Stimulated activated CD4-positive, alpha-beta T cell treated with anti-CD3 and anti-CD28 coated beads, Interleukin-15, amount 100 ng/mL, for 48 hours (primary cell): ENCODE measurements around the gene ZNF892.
"Not testable (repeated sequence)": the region's sequence is repeated elsewhere in the genome, so short reads cannot be mapped to it uniquely, and the experiment has no call there.

Source experiments
- DNase-seq, 2 donors: peaks; one replicate each; pipeline ENCODE4 v3.0.0-alpha.2; 2020; ENCODE audit warnings: low read depth in 2 of 2

Gene ZNF892

DNA sequence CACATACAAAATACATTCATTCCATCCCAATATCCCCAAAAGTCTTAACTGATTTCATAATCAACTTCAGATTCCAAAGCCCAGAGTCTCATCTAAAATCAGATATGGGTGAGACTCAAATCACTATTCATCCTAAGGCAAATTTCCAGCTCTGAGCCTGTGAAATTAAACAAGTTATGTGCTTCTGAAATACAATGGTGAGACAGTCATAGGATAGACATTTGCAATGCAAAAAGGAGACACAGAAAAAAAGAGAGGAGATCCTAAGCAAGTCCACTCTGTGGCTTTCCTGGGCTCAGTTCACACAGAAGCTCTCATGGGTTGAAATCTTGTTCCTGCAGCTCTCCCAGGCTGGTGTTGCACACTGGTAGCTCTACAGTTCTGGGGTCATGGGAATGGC is 18.3 kb downstream of the ZNF892 start:
- no peak for DNase-seq

DNA sequence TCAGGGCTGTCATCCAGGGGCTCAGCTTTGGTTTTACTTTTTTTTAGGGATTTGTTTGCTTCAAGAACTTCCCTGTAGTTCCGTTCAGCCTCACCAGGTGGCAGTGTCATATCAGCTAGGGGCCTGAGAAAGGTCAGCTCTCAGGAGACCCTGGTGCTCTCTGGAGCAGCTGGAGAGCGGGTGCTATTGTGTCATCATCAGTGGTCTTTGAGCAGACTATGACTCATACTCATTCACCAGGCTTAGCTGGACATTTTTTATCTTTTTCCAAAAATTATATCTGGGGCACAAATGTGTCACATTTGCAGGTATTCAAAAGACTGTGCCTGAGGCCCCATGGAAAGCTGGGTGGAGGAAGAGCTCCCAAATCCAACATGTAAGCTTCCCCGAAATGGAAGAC is 24.4 kb downstream of the ZNF892 start:
- DNase-seq = peak; percentile 6 to 18

DNA sequence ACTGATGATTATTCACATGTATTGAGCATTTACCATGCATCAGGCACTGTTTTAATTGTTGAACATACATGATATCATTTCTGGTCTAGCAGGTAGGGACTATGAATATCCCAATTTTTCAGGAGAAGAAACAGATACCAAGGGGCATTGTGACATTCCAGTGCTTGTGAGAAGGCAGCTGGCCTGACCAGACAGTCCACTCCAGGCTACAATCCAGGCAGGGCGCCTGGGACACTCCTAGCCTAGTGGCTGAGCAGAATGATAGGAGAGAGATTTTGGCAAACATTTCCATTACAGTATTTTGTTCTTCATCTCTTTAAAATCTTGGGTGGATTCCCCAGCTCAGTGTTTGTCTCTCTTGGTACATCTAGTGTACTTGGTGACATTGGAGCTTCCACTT is 24.9 kb downstream of the ZNF892 start:
- no peak for DNase-seq

DNA sequence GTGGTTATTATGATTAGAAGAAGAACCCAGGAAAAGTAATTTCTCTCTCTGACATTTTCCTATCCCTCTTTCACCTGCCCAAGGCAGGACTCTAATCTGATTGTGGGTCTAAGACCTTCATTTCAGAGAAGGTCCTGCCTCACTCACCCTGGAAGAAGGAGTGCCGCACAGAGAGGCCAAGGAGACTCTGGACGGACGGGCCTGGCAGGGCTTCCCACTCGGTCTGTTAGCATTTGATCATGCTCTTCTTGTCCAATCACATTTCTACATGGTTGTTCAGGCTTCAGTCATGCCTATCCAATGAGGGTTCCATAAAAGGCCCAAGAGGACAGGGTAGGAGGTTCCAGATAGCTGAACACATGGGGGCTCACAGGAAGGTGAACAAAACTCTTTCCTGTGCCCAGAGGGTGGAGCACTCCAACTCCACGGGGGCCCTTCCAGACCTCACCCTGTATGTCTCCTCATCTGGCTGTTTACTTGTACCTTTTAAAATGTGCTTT is 27.0 kb downstream of the ZNF892 start:
- DNase-seq = no peak

DNA sequence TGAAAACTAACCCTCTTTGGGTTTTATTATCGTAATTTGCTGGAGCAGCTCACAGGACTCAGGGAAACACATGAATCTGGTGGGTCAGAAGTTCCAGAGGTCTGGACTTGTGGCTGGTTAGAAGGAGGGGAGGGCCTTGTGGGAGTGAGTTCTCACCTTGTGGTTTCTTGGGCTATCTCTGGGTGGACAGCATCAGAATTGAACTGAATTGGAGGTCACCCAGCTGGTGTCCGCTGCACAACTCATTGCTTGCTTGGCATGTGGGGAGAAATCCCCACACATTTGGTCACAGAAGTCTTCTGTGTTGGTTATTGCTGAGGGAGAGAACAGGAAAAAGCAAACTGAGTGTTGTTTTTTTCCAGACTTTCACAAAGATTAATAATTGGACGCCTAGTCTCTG is 27.5 kb downstream of the ZNF892 start:
- DNase-seq = no peak

DNA sequence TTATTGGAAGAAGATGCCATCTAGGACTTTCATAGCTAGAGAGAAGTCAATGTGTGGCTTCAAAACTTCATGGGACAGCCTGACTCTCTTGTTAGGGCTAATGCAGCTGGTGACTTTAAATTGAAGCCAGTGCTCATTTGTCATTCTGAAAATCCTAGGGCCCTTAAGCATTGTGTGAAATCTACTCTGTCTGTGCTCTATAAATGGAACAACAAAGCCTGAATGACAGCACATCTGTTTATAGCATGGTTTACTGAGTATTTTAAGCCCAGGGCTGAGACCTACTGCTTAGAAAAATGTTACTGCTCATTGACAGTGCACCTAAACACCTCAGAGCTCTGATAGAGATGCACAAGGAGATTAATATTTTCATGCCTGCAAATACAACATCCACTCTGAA is 30.8 kb downstream of the ZNF892 start:
- DNase-seq = no peak

DNA sequence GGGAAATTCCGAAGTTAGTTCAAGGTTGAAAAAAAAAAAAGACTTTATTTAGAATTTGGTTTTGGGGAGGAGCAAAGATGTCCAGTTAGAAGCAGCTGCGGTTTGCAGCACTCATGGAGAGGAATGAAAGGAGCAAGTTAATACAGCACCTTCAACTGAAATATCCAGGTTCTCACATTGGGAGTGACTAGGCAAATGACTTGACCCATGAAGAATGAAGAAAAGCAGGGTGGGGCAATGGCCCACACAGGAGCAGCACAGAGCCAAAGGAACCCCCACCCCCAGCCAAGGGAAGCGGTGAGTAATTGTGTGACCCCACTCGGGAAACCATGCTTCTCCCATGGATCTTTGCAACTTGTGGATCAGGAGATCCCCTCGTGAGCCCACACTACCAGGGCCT is 32.8 kb downstream of the ZNF892 start:
- no peak for DNase-seq

DNA sequence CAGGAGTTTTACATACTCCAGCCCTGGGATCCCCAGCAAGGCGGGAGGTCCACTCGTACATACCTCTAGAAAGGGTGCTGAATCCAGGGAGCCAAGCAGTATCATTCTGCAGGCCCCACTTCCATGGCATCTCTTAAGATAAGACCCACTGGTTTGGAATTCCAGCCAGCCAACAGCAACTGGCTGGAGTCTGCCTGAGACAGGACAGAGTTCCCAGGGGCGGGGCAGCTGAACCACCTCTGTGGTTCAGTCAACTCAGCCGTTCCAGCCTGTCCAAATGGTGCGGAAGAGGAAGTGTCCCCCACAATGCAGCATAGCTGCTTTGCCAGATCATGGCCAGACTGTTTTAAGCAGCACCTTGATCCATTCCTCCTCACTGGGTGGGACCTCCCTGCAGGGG is 33.2 kb downstream of the ZNF892 start:
- no peak for DNase-seq

DNA sequence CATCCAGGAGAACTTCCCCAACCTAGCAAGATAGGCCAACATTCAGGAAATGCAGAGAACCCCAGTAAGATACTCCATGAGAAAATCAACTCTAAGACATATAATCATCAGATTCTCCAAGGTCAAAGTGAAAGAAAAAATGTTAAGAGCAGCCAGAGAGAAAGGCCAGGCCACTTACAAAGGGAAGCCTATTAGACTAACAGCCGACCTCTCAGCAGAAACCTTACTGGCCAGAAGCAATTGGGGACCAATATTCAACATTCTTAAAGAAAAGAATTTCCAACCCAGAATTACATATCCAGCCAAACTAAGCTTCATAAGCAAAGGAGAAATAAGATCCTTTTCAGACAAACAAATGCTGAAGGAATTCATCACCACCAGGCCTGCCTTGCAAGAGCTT is 34.8 kb downstream of the ZNF892 start:
- DNase-seq = not testable (repeated sequence)
